ENCODE data around the gene SETD4. TPM values are rescaled to one million over a fixed set of nuclear protein-coding genes. Genes with fewer than 3 reads are reported as not detected.

SETD4 gene
- total and polyA plus RNA-seq, 2 of the 13 experiments (the other 11 are each of a cell fraction or from before 2014, with no cell fraction given), result 7.1 to 14.4 TPM

DNA sequence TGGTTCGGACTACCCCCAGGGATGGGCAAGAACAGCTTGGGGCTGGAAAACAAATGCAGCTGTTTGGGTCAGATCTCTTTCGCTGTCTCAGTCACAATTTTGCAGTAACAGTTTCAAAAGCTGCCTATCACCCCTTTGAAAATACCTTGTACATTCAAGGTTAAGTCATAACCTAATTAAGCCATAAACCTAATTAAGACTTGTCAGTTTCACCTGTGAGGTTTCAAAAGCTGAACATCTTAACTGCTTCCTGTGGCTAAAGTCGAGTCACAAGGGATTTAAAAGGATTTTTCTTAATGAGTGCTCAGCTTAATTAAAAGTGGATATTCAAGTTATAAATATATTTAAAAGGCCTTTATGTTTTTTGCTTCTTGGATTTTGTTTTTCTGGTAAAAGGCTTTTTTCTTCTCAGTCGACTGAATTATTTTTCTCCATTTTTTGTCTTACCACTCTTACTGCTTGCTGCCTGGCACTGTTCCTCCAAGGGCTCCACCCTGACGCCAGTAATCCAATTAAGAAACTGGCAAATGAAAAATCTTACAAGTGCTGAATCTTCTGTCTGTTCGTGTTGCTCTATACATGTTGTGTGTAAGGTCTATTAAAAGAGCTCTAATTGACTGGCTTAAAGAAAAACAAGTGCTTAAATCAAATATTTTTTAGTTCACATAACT, 40.8 kb upstream of the SETD4 start:
- DNase-seq (ENCODE audit: low spot score), result no peak
- H3K4me1 ChIP-seq (ENCODE audit: insufficient read depth, low read length), result no peaks in the 10 kb centered on the region
- no peaks in the 10 kb centered on the region for H3K9me3 ChIP-seq (ENCODE audit: low read length)
- no peak for FAIRE-seq
- no peaks in the 10 kb centered on the region for H3K36me3 ChIP-seq (replicated peaks in 1 of 2; ENCODE audit: control insufficient read depth in 1 of 2, insufficient read depth in 2 of 2, low read length in 2 of 2)
- 39% methylated on average over 6 of the region's 6 CpGs for WGBS (ENCODE audit: low lambda C conversion rate)
- no peak overlapping the region for H3K27ac ChIP-seq (ENCODE audit: extremely low read length, insufficient read depth, low read length)
- intact Hi-C loops (cut with micrococcal nuclease; ENCODE audit: unreplicated experiment) (no loop called here), in situ Hi-C loops (cut with HindIII; ENCODE audit: extremely low pct_ligation_motif_present, low pct_unique_long_range_greater_than_20kb) (no loop called here)
- H3K9ac ChIP-seq (ENCODE audit: insufficient read depth, low read depth, low read length), result no peak overlapping the region
- POLR2A ChIA-PET, result no interaction called here
- BruUV-seq (replicated peaks), result no TSS peak
- no peak overlapping the region for H3K4me2 ChIP-seq (ENCODE audit: low read depth, low read length)
- no peaks in the 10 kb centered on the region for H3K79me2 ChIP-seq (ENCODE audit: insufficient read depth, low read length)
- CTCF ChIA-PET (ENCODE audit: low intra/inter-chr PET ratio, low total read pairs), result no interaction called here
- H2AFZ ChIP-seq (ENCODE audit: low read length), result no peak overlapping the region
- ATAC-seq, result no peak
- peaks cover 0 to 5% of the 10 kb centered on the region in 2 experiments; a peak in 2 of 5 replicates for H3K27me3 ChIP-seq (ENCODE audit: control insufficient read depth in 1 of 2, insufficient read depth in 2 of 2, low read length in 2 of 2)
- no peaks in the 10 kb centered on the region for H4K20me1 ChIP-seq (ENCODE audit: insufficient read depth, low read length)
- no peak overlapping the region for H3K4me3 ChIP-seq (replicated peaks in 1 of 3; ENCODE audit: insufficient read depth in 1 of 3, low read depth in 2 of 3, low read length in 3 of 3)
- no peak for TF ChIP-seq HOXA3 (CRISPR knock-in tag; IDR thresholded peaks at IDR 0.05)
- TF ChIP-seq, protein P1, sequence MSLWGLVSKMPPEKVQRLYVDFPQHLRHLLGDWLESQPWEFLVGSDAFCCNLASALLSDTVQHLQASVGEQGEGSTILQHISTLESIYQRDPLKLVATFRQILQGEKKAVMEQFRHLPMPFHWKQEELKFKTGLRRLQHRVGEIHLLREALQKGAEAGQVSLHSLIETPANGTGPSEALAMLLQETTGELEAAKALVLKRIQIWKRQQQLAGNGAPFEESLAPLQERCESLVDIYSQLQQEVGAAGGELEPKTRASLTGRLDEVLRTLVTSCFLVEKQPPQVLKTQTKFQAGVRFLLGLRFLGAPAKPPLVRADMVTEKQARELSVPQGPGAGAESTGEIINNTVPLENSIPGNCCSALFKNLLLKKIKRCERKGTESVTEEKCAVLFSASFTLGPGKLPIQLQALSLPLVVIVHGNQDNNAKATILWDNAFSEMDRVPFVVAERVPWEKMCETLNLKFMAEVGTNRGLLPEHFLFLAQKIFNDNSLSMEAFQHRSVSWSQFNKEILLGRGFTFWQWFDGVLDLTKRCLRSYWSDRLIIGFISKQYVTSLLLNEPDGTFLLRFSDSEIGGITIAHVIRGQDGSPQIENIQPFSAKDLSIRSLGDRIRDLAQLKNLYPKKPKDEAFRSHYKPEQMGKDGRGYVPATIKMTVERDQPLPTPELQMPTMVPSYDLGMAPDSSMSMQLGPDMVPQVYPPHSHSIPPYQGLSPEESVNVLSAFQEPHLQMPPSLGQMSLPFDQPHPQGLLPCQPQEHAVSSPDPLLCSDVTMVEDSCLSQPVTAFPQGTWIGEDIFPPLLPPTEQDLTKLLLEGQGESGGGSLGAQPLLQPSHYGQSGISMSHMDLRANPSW (CRISPR knock-in tag; IDR thresholded peaks at IDR 0.05; ENCODE audit: borderline replicate concordance), result no peak
- TF ChIP-seq MIXL1 (CRISPR knock-in tag; IDR thresholded peaks at IDR 0.05), result no peak
- TF ChIP-seq, protein P2, sequence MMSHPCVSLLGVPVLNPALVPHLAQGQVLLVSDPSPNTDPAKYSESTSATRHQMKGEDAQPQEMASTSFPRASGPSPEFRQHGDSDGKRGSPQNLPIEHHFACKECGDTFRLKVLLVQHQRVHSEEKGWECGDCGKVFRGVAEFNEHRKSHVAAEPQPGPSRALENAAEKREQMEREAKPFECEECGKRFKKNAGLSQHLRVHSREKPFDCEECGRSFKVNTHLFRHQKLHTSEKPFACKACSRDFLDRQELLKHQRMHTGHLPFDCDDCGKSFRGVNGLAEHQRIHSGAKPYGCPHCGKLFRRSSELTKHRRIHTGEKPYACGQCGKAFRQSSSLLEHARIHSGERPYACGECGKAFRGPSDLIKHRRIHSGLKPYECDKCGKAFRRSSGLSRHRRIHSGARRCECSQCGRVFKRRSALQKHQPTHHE (CRISPR knock-in tag; IDR thresholded peaks at IDR 0.05; ENCODE audit: borderline replicate concordance), result no peak
- TF ChIP-seq, protein P3, sequence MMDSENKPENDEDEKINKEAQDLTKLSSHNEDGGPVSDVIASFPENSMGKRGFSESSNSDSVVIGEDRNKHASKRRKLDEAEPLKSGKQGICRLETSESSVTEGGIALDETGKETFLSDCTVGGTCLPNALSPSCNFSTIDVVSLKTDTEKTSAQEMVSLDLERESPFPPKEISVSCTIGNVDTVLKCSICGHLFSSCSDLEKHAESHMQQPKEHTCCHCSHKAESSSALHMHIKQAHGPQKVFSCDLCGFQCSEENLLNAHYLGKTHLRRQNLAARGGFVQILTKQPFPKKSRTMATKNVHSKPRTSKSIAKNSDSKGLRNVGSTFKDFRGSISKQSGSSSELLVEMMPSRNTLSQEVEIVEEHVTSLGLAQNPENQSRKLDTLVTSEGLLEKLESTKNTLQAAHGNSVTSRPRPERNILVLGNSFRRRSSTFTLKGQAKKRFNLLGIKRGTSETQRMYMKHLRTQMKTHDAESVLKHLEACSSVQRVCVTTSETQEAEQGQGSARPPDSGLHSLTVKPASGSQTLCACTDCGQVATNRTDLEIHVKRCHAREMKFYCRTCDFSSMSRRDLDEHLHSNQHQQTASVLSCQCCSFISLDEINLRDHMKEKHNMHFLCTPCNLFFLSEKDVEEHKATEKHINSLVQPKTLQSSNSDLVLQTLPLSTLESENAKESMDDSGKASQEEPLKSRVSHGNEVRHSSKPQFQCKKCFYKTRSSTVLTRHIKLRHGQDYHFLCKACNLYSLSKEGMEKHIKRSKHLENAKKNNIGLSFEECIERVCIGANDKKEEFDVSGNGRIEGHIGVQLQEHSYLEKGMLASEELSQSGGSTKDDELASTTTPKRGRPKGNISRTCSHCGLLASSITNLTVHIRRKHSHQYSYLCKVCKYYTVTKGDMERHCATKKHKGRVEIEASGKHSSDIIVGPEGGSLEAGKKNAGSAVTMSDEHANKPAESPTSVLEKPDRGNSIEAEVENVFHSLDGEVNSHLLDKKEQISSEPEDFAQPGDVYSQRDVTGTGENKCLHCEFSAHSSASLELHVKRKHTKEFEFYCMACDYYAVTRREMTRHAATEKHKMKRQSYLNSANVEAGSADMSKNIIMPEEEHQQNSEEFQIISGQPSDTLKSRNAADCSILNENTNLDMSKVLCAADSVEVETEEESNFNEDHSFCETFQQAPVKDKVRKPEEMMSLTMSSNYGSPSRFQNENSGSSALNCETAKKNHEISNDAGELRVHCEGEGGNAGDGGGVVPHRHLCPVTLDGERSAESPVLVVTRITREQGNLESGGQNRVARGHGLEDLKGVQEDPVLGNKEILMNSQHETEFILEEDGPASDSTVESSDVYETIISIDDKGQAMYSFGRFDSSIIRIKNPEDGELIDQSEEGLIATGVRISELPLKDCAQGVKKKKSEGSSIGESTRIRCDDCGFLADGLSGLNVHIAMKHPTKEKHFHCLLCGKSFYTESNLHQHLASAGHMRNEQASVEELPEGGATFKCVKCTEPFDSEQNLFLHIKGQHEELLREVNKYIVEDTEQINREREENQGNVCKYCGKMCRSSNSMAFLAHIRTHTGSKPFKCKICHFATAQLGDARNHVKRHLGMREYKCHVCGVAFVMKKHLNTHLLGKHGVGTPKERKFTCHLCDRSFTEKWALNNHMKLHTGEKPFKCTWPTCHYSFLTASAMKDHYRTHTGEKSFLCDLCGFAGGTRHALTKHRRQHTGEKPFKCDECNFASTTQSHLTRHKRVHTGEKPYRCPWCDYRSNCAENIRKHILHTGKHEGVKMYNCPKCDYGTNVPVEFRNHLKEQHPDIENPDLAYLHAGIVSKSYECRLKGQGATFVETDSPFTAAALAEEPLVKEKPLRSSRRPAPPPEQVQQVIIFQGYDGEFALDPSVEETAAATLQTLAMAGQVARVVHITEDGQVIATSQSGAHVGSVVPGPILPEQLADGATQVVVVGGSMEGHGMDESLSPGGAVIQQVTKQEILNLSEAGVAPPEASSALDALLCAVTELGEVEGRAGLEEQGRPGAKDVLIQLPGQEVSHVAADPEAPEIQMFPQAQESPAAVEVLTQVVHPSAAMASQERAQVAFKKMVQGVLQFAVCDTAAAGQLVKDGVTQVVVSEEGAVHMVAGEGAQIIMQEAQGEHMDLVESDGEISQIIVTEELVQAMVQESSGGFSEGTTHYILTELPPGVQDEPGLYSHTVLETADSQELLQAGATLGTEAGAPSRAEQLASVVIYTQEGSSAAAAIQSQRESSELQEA (CRISPR knock-in tag; IDR thresholded peaks at IDR 0.05; ENCODE audit: not compliant biosample characterization), result no peak
- TF ChIP-seq DPF2 (CRISPR knock-in tag; IDR thresholded peaks at IDR 0.05; ENCODE audit: borderline replicate concordance, low read depth), result no peak
- TF ChIP-seq MBD4 (IDR thresholded peaks at IDR 0.05; ENCODE audit: borderline replicate concordance, low read length), result no peak
- TF ChIP-seq ARNT2 (CRISPR knock-in tag; IDR thresholded peaks at IDR 0.05; ENCODE audit: low read depth), result no peak
- TF ChIP-seq ZNF616 (CRISPR knock-in tag; IDR thresholded peaks at IDR 0.05; ENCODE audit: low read depth), result no peak
- no peak for TF ChIP-seq ZNF883 (CRISPR knock-in tag; IDR thresholded peaks at IDR 0.05; ENCODE audit: not compliant biosample characterization)
- no peak for TF ChIP-seq ZFP36L1 (CRISPR knock-in tag; IDR thresholded peaks at IDR 0.05)

Data from HepG2 (cell line).